ENCODE measurements around the gene PNPLA7. TPM values are rescaled to one million over a fixed set of nuclear protein-coding genes. Genes with fewer than 3 reads are reported as not detected.
"Not testable (repeated sequence)": the region's sequence is repeated elsewhere in the genome, so short reads cannot be mapped to it uniquely, and the experiment has no call there.

Gene PNPLA7
- total RNA-seq, 1 donor from 2014 or later: 1.6 TPM

GRCh38 chr9:137514691-137515337 is 35.4 kb downstream of the PNPLA7 start:
- H3K4me3 Mint-ChIP-seq (ENCODE audit: low read depth): no peak overlapping the region
- H3K36me3 Mint-ChIP-seq (ENCODE audit: low read depth): no peaks in the 10 kb centered on the region
- no peak for DNase-seq (ENCODE audit: low spot score)
- no peaks in the 10 kb centered on the region for H3K27me3 Mint-ChIP-seq (ENCODE audit: low read depth)
- H3K9me3 Mint-ChIP-seq: no peaks in the 10 kb centered on the region
- intact Hi-C loops (cut with micrococcal nuclease): no loop called here
- peaks cover 2% of the 10 kb centered on the region for H3K4me1 Mint-ChIP-seq (ENCODE audit: low read depth)
- H3K27ac Mint-ChIP-seq: no peak overlapping the region

- H3K4me1 Mint-ChIP-seq (ENCODE audit: low read depth); H3K36me3 Mint-ChIP-seq (ENCODE audit: low read depth); intact Hi-C loops (cut with micrococcal nuclease); H3K27me3 Mint-ChIP-seq (ENCODE audit: low read depth); H3K27ac Mint-ChIP-seq; H3K4me3 Mint-ChIP-seq (ENCODE audit: low read depth); DNase-seq (ENCODE audit: low spot score); H3K9me3 Mint-ChIP-seq: not testable (repeated sequence)
These were observed 36.2 kb downstream of the PNPLA7 start for GRCh38 chr9:137513801-137514570.

GRCh38 chr9:137513136-137513535 is 37.1 kb downstream of the PNPLA7 start:
- intact Hi-C loops (cut with micrococcal nuclease): not testable (repeated sequence)

GRCh38 chr9:137511758-137512463 is 38.3 kb downstream of the PNPLA7 start:
- H3K27me3 Mint-ChIP-seq (ENCODE audit: low read depth): no peaks in the 10 kb centered on the region
- H3K4me1 Mint-ChIP-seq (ENCODE audit: low read depth): peaks cover 2% of the 10 kb centered on the region
- H3K4me3 Mint-ChIP-seq (ENCODE audit: low read depth): no peak overlapping the region
- H3K27ac Mint-ChIP-seq: no peak overlapping the region
- intact Hi-C loops (cut with micrococcal nuclease): no loop called here
- DNase-seq (ENCODE audit: low spot score): no peak
- H3K36me3 Mint-ChIP-seq (ENCODE audit: low read depth): no peaks in the 10 kb centered on the region
- H3K9me3 Mint-ChIP-seq: no peaks in the 10 kb centered on the region

More at GRCh38 chr9:137513136-137513535, 37.1 kb downstream of the PNPLA7 start:
- not testable (repeated sequence) for DNase-seq (ENCODE audit: low spot score); H3K27ac Mint-ChIP-seq; H3K9me3 Mint-ChIP-seq; H3K4me1 Mint-ChIP-seq (ENCODE audit: low read depth); H3K36me3 Mint-ChIP-seq (ENCODE audit: low read depth); H3K4me3 Mint-ChIP-seq (ENCODE audit: low read depth); H3K27me3 Mint-ChIP-seq (ENCODE audit: low read depth)

- H3K36me3 Mint-ChIP-seq (ENCODE audit: low read depth); H3K27ac Mint-ChIP-seq; H3K9me3 Mint-ChIP-seq; H3K27me3 Mint-ChIP-seq (ENCODE audit: low read depth); intact Hi-C loops (cut with micrococcal nuclease); H3K4me3 Mint-ChIP-seq (ENCODE audit: low read depth); DNase-seq (ENCODE audit: low spot score); H3K4me1 Mint-ChIP-seq (ENCODE audit: low read depth): not testable (repeated sequence)
These were observed 39.1 kb downstream of the PNPLA7 start for GRCh38 chr9:137511126-137511525.

GRCh38 chr9:137509198-137509597 is 41.0 kb downstream of the PNPLA7 start:
- Mint-ChIP-seq H3K4me3 (ENCODE audit: low read depth) (no peak overlapping the region), H3K27ac (no peak overlapping the region), H3K36me3 (ENCODE audit: low read depth) (no peaks in the 10 kb centered on the region), H3K4me1 (ENCODE audit: low read depth) (peaks cover 2% of the 10 kb centered on the region), H3K27me3 (ENCODE audit: low read depth) (no peaks in the 10 kb centered on the region), H3K9me3 (no peaks in the 10 kb centered on the region)
- intact Hi-C loops (cut with micrococcal nuclease): no loop called here
- DNase-seq (ENCODE audit: low spot score): no peak

GRCh38 chr9:137506702-137507171 is 43.5 kb downstream of the PNPLA7 start:
- Mint-ChIP-seq H3K27ac (no peak overlapping the region), H3K36me3 (ENCODE audit: low read depth) (peaks cover 4% of the 10 kb centered on the region), H3K9me3 (peaks cover 10% of the 10 kb centered on the region), H3K4me1 (ENCODE audit: low read depth) (no peaks in the 10 kb centered on the region), H3K4me3 (ENCODE audit: low read depth) (no peak overlapping the region), H3K27me3 (ENCODE audit: low read depth) (no peaks in the 10 kb centered on the region)
- no peak for DNase-seq (ENCODE audit: low spot score)
- intact Hi-C loops (cut with micrococcal nuclease): no loop called here

DNA sequence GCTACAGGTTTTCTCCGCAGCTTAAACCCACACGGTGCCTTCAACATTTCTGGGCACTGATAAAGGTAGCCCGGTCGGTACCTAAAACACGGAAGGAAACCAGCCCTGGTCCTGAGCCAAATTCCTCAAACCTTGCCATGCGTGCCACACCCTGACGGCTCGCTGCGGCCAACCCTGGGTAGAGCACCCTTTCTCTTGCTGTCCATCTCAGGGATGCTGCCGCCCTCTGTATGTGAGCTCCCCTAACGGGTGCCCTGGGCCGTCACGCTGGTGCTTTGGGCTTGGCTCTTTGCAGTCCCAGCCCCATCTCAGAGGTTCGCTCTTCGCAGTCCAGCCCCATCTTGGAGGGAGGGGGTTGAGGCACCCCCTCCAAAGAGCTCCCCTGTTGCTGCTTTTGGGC is 43.9 kb downstream of the PNPLA7 start:
- Mint-ChIP-seq H3K36me3 (ENCODE audit: low read depth) (peaks cover 4% of the 10 kb centered on the region), H3K4me1 (ENCODE audit: low read depth) (no peaks in the 10 kb centered on the region), H3K27ac (no peak overlapping the region), H3K27me3 (ENCODE audit: low read depth) (no peaks in the 10 kb centered on the region), H3K9me3 (peaks cover 10% of the 10 kb centered on the region), H3K4me3 (ENCODE audit: low read depth) (no peak overlapping the region)
- intact Hi-C loops (cut with micrococcal nuclease): no loop called here
- DNase-seq (ENCODE audit: low spot score): no peak

DNA sequence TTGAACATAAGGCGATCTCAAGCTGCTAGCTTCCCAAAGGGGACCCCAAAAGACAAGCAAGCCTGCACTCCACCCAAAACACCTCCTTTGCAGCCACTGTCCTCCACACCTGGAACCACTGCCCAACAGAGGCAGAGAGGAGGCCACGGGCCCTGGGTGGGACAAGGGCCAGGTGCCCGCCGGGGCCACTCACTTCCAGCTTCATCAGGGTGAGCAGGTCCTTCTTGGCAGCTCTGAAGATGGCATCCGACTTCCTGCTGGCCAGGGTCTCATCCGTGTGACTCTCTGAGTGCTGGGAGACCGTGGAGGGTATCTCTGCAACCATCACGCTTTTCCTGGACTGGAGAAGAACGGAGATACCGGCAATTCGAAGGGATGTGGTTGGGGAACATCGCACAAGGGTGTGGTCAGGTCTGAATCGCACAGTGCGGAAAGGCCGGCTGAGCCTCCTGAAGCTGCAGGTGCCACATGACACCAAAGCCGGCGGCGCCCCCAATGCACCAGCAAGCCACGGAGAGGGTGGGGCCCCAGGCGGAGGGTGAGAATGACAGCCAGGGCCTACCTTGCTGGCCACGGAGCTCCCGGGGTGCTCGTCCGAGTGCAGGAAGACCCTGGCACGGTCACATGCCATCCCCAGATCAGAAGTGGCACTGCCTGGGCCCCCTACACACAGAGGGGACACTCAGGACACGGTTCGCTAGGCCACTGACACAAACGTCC is 44.6 kb downstream of the PNPLA7 start:
- intact Hi-C loops (cut with micrococcal nuclease): no loop called here
- H3K36me3 Mint-ChIP-seq (ENCODE audit: low read depth): peaks cover 4% of the 10 kb centered on the region
- no peaks in the 10 kb centered on the region for H3K27me3 Mint-ChIP-seq (ENCODE audit: low read depth)
- H3K4me1 Mint-ChIP-seq (ENCODE audit: low read depth): no peaks in the 10 kb centered on the region
- peaks cover 10% of the 10 kb centered on the region for H3K9me3 Mint-ChIP-seq
- H3K4me3 Mint-ChIP-seq (ENCODE audit: low read depth): no peak overlapping the region
- no peak for DNase-seq (ENCODE audit: low spot score)
- H3K27ac Mint-ChIP-seq: no peak overlapping the region

GRCh38 chr9:137504432-137504777 is 45.8 kb downstream of the PNPLA7 start:
- Mint-ChIP-seq H3K9me3 (peaks cover 10% of the 10 kb centered on the region), H3K4me1 (ENCODE audit: low read depth) (no peaks in the 10 kb centered on the region), H3K4me3 (ENCODE audit: low read depth) (no peak overlapping the region), H3K36me3 (ENCODE audit: low read depth) (peaks cover 4% of the 10 kb centered on the region), H3K27me3 (ENCODE audit: low read depth) (no peaks in the 10 kb centered on the region), H3K27ac (no peak overlapping the region)
- intact Hi-C loops (cut with micrococcal nuclease): no loop called here
- no peak for DNase-seq (ENCODE audit: low spot score)

GRCh38 chr9:137502008-137502911 is 47.9 kb downstream of the PNPLA7 start:
- no peak overlapping the region for H3K4me3 Mint-ChIP-seq (ENCODE audit: low read depth)

GRCh38 chr9:137501457-137501856 is 48.7 kb downstream of the PNPLA7 start:
- intact Hi-C loops (cut with micrococcal nuclease): no loop called here
- Mint-ChIP-seq H3K4me1 (ENCODE audit: low read depth) (no peaks in the 10 kb centered on the region), H3K9me3 (peaks cover 10% of the 10 kb centered on the region), H3K36me3 (ENCODE audit: low read depth) (peaks cover 4% of the 10 kb centered on the region), H3K27me3 (ENCODE audit: low read depth) (no peaks in the 10 kb centered on the region), H3K4me3 (ENCODE audit: low read depth) (no peak overlapping the region), H3K27ac (no peak overlapping the region)
- DNase-seq (ENCODE audit: low spot score): no peak

More at GRCh38 chr9:137502008-137502911, 47.9 kb downstream of the PNPLA7 start:
- Mint-ChIP-seq H3K4me1 (ENCODE audit: low read depth) (no peaks in the 10 kb centered on the region), H3K36me3 (ENCODE audit: low read depth) (peaks cover 4% of the 10 kb centered on the region), H3K9me3 (peaks cover 10% of the 10 kb centered on the region), H3K27ac (no peak overlapping the region), H3K27me3 (ENCODE audit: low read depth) (no peaks in the 10 kb centered on the region)
- intact Hi-C loops (cut with micrococcal nuclease): no loop called here
- DNase-seq (ENCODE audit: low spot score): no peak
